ENCODE results near the gene EXOC8.

DNA sequence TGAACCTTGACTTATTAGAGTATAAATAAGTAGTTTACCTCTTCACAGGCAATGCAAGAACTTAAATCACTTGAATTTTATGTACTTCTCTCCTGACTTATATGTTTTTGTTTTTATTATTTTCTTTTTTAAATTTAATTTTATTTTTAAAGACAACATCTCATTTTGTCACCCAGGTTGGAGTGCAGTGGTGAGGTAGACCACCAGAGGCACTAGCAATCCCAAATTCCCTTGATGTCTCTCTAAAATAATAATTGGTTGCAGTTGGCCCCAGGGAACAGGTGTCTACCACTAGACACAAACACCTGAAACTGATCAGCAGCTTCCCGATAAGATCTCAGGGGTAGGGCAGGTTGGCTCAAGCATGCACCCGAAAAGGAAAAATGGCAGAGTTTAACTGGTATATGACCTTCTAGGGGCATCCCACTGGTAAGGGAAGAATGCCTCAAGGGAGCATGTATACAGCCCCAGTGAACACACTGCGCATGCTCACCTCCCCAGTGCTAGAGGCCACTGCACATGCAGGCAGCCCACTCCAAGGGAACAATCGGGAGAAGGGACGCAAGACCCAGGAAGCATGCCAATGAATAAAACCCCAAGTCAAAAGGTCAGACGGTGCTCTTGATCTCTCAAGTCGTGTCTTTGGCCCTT is 14.6 kb downstream of the EXOC8 start:
- TF ChIP-seq CEBPB (IDR thresholded peaks at IDR 0.05) (no peak), TAF1 (IDR thresholded peaks at IDR 0.05; ENCODE audit: low read depth) (no peak), REST (IDR thresholded peaks at IDR 0.05; ENCODE audit: low read depth) (no peak), EP300 (IDR thresholded peaks at IDR 0.05; ENCODE audit: borderline replicate concordance) (no peak), CREB1 (IDR thresholded peaks at IDR 0.05; ENCODE audit: low read depth) (no peak), EGR1 (IDR thresholded peaks at IDR 0.05) (no peak), TCF12 (IDR thresholded peaks at IDR 0.05; ENCODE audit: low read depth) (no peak), YY1 (IDR thresholded peaks at IDR 0.05; ENCODE audit: low read depth) (no peak)
- TF ChIP-seq, protein P1, sequence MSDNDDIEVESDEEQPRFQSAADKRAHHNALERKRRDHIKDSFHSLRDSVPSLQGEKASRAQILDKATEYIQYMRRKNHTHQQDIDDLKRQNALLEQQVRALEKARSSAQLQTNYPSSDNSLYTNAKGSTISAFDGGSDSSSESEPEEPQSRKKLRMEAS (IDR thresholded peaks at IDR 0.05): no peak

Data from Ishikawa (cell line).